A673 (cell line): Measurements from ENCODE around the gene ITGA6. TPM values are rescaled to one million over a fixed set of nuclear protein-coding genes. Genes with fewer than 3 reads are reported as not detected.

ENCODE experiments used
- BruUV-seq: library from RNA; stranded (reverse); fragments of 400-500 nt; replicated peaks from 2 replicates; lab custom pipeline; 2021; lab: Mats Ljungman, UMichigan
- CTCF ChIA-PET: fragments of 300-600 bp; sonication (Branson Sonifier 250); formaldehyde crosslinking; loops from one replicate; lab custom pipeline; 2022; ENCODE audit warnings: antibody characterized with exemption; lab: Charles Lee
- POLR2A ChIA-PET: fragments of 300-600 bp; sonication (Branson Sonifier 250); formaldehyde crosslinking; loops from one replicate; lab custom pipeline; 2022; ENCODE audit warnings: antibody characterized with exemption; ENCODE audit not compliant: low non-redundant PET; lab: Charles Lee
- DNase-seq: peaks from one replicate; pipeline ENCODE4 v3.0.0-alpha.2; 2015; ENCODE audit warnings: low spot score
- H3K27ac ChIP-seq: fragments of 200-600 bp; sonication (generic); 2 replicates; pipeline ENCODE4 v1.5.1; 2016; ENCODE audit warnings: mixed run types, low read depth, mild to moderate bottlenecking, mixed read lengths, antibody characterized with exemption, low read length; ENCODE audit not compliant: poor library complexity, severe bottlenecking
- H3K27me3 ChIP-seq: fragments of 200-600 bp; sonication (generic); replicated peaks from 2 replicates; pipeline ENCODE4 v1.6.1; 2017; ENCODE audit warnings: mixed run types, low read depth, mild to moderate bottlenecking, mixed read lengths, antibody characterized with exemption, low read length; ENCODE audit not compliant: insufficient read depth, poor library complexity
- H3K36me3 ChIP-seq: fragments of 200-600 bp; sonication (generic); 2 replicates; pipeline ENCODE4 v1.6.1; 2016; ENCODE audit warnings: mixed run types, mild to moderate bottlenecking, mixed read lengths, antibody characterized with exemption, low read length; ENCODE audit not compliant: insufficient read depth, poor library complexity, severe bottlenecking
- H3K4me1 ChIP-seq: fragments of 200-600 bp; sonication (generic); 2 replicates; pipeline ENCODE4 v1.6.1; 2017; ENCODE audit warnings: mixed run types, mild to moderate bottlenecking, mixed read lengths, antibody characterized with exemption, low read length; ENCODE audit not compliant: insufficient read depth, poor library complexity, severe bottlenecking
- H3K4me3 ChIP-seq: fragments of 200-600 bp; sonication (generic); 2 replicates; pipeline ENCODE4 v1.5.1; 2016; ENCODE audit warnings: low read depth, mixed run types, mild to moderate bottlenecking, mixed read lengths, low read length; ENCODE audit not compliant: poor library complexity, severe bottlenecking
- H3K9me3 ChIP-seq: fragments of 200-600 bp; sonication (generic); 2 replicates; pipeline ENCODE4 v1.6.1; 2016; ENCODE audit warnings: mixed run types, low read depth, mild to moderate bottlenecking, mixed read lengths, antibody characterized with exemption, low read length; ENCODE audit not compliant: poor library complexity, severe bottlenecking
- CTCF ChIP-seq: fragments of 300-800, 200-600 bp; sonication (generic); conservative IDR thresholded peaks from 2 replicates; pipeline ENCODE4 v1.5.1; 2017; ENCODE audit warnings: low read depth, mild to moderate bottlenecking, antibody characterized with exemption, low read length, moderate library complexity, mixed read lengths
- EZH2 ChIP-seq: fragments of 200-600 bp; sonication (generic); IDR thresholded peaks from 2 replicates; pipeline ENCODE4 v1.6.1; 2017; ENCODE audit warnings: borderline replicate concordance, low read depth, mild to moderate bottlenecking, mixed read lengths, antibody characterized with exemption, low read length; ENCODE audit not compliant: poor library complexity, severe bottlenecking
- intact Hi-C: fragments of 100-400 bp; cut with micrococcal nuclease; formaldehyde crosslinking; loops from one replicate; pipeline ENCODE4 v1.10.0; 2022; ENCODE audit not compliant: unreplicated experiment
- total RNA-seq: library from RNA; stranded (reverse); gene quantifications from 2 replicates; pipeline ENCODE4 v1.2.3, GENCODE V29; 2021

The ITGA6 gene
- total RNA-seq, 1 experiment from 2014 or later = 7.7 TPM

GRCh38 chr2:172456002-172456401 is 28.6 kb downstream of the ITGA6 start:
- no peak overlapping the region for H3K4me3 ChIP-seq
- peaks cover 6% of the 10 kb centered on the region for H3K4me1 ChIP-seq
- TF ChIP-seq CTCF (no peak), EZH2 (no peak)
- intact Hi-C loops = no loop called here
- ChIA-PET CTCF (no interaction called here), POLR2A (no interaction called here)
- no peak for DNase-seq
- H3K27ac ChIP-seq = no peak overlapping the region
- H3K27me3 ChIP-seq = no peaks in the 10 kb centered on the region
- H3K36me3 ChIP-seq = no peaks in the 10 kb centered on the region
- H3K9me3 ChIP-seq = no peaks in the 10 kb centered on the region
- no TSS peak for BruUV-seq

- H3K9me3 ChIP-seq = no peaks in the 10 kb centered on the region
- no peak overlapping the region for H3K4me3 ChIP-seq
- TF ChIP-seq EZH2 (no peak), CTCF (no peak)
- ChIA-PET POLR2A (no interaction called here), CTCF (no interaction called here)
- no peak overlapping the region for H3K27ac ChIP-seq
- H3K27me3 ChIP-seq = no peaks in the 10 kb centered on the region
- no peak for DNase-seq
- H3K36me3 ChIP-seq = no peaks in the 10 kb centered on the region
- intact Hi-C loops = no loop called here
- BruUV-seq = no TSS peak
- H3K4me1 ChIP-seq = peaks cover 12% of the 10 kb centered on the region
Measured at GRCh38 chr2:172457536-172457935, 30.1 kb downstream of the ITGA6 start.

- intact Hi-C loops = no loop called here
- peaks cover 12% of the 10 kb centered on the region for H3K4me1 ChIP-seq
- no peak overlapping the region for H3K27ac ChIP-seq
- ChIA-PET CTCF (no interaction called here), POLR2A (no interaction called here)
- TF ChIP-seq CTCF (no peak), EZH2 (no peak)
- H3K36me3 ChIP-seq = no peaks in the 10 kb centered on the region
- H3K4me3 ChIP-seq = no peak overlapping the region
- no peaks in the 10 kb centered on the region for H3K27me3 ChIP-seq
- no TSS peak for BruUV-seq
- no peaks in the 10 kb centered on the region for H3K9me3 ChIP-seq
- no peak for DNase-seq
Measured at GRCh38 chr2:172458561-172459124, 31.3 kb downstream of the ITGA6 start.
